ENCODE measurements around the gene ZC3H6. TPM values are rescaled to one million over a fixed set of nuclear protein-coding genes. Genes with fewer than 3 reads are reported as not detected.

ZC3H6 gene
- total and polyA plus RNA-seq, 2 of the 4 experiments (the other 2 are of a cell fraction), result 0.55 to 2.0 TPM

DNA sequence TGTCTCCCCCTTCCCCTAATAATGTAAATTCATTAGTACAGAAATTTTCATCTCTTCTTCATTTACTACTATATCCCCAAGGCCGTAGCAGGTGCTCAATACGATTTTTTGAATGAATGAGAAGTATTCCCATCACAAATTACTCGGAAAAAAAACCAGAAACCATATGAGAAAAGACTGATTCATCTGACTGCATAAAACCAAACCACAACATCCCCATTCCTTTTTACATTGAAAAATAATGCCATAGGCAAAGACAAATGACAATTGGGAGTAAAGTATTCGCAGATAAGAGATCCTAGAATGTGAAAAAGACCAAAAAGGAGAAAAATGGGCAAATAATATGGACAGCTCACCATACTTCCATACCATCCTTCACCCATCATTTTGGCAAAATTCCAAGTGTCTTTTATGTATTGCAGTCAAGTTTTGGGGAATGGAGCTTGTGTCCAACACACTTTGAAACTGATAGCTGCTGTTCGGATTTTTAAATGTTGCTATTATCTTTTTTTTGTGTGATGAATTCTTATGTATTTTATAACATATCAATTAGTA lies 22.1 kb upstream of the ZC3H6 start:
- H4K20me1 ChIP-seq (ENCODE audit: insufficient read depth, low read length), result no peaks in the 10 kb centered on the region
- H2BK120ac ChIP-seq (ENCODE audit: low read depth, low read length), result no peak overlapping the region
- dilution Hi-C loops (cut with HindIII; ENCODE audit: low sequenced_read_pairs, unreplicated experiment), result no loop called here
- WGBS, 2 experiments (ENCODE audit: extremely low coverage in 2 of 2, insufficient read length in 1 of 2), result no CpG with 5 or more reads among the region's 5 CpGs
- no peaks in the 10 kb centered on the region for H3K9me1 ChIP-seq (ENCODE audit: insufficient read depth, low read length)
- no peak overlapping the region for H3K56ac ChIP-seq (ENCODE audit: extremely low read depth, insufficient read depth, low read length)
- H2BK5ac ChIP-seq (ENCODE audit: low read depth, low read length, poor library complexity, severe bottlenecking), result no peak overlapping the region
- H2BK20ac ChIP-seq (ENCODE audit: low read depth, low read length), result no peak overlapping the region
- TF ChIP-seq RCOR1 (IDR thresholded peaks at IDR 0.05; ENCODE audit: insufficient replicate concordance, low read length), result no peak
- TF ChIP-seq RAD21 (IDR thresholded peaks at IDR 0.05; ENCODE audit: low read length), result no peak
- no peak for TF ChIP-seq NFE2L2 (IDR thresholded peaks at IDR 0.05; ENCODE audit: low read depth, low read length)
- TF ChIP-seq, protein P1, sequence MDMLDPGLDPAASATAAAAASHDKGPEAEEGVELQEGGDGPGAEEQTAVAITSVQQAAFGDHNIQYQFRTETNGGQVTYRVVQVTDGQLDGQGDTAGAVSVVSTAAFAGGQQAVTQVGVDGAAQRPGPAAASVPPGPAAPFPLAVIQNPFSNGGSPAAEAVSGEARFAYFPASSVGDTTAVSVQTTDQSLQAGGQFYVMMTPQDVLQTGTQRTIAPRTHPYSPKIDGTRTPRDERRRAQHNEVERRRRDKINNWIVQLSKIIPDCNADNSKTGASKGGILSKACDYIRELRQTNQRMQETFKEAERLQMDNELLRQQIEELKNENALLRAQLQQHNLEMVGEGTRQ (IDR thresholded peaks at IDR 0.05; ENCODE audit: low read depth, low read length), result no peak
- no peak for TF ChIP-seq CHD1 (IDR thresholded peaks at IDR 0.05; ENCODE audit: low read depth, low read length)
- TF ChIP-seq FOS (IDR thresholded peaks at IDR 0.05; ENCODE audit: low read depth, low read length), result no peak
- TF ChIP-seq BHLHE40 (IDR thresholded peaks at IDR 0.05; ENCODE audit: low read depth, low read length), result no peak
- TF ChIP-seq, protein P2, sequence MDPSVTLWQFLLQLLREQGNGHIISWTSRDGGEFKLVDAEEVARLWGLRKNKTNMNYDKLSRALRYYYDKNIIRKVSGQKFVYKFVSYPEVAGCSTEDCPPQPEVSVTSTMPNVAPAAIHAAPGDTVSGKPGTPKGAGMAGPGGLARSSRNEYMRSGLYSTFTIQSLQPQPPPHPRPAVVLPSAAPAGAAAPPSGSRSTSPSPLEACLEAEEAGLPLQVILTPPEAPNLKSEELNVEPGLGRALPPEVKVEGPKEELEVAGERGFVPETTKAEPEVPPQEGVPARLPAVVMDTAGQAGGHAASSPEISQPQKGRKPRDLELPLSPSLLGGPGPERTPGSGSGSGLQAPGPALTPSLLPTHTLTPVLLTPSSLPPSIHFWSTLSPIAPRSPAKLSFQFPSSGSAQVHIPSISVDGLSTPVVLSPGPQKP (IDR thresholded peaks at IDR 0.05; ENCODE audit: borderline replicate concordance, low read depth, low read length), result no peak
- H3K4me3 ChIP-seq (ENCODE audit: insufficient read depth, low read depth, low read length), result no peak overlapping the region
- no peak overlapping the region for H3K27ac ChIP-seq (ENCODE audit: insufficient read depth, low read length)
- in situ Hi-C loops (cut with MboI; ENCODE audit: low sequenced_read_pairs), result loop anchor here (25.0 kb wide), 1 partner anchor 184 kb away; the partner anchor contains the start of gene RGPD8
- H3K36me3 ChIP-seq (ENCODE audit: control insufficient read depth, insufficient read depth, low read length), result peaks cover 3% of the 10 kb centered on the region; the same call in 1 of the 2 replicates
- H3K18ac ChIP-seq (ENCODE audit: low read depth, low read length), result no peak overlapping the region
- no peak overlapping the region for H3K4ac ChIP-seq (ENCODE audit: low read depth, low read length)
- ChIA-PET POLR2A (ENCODE audit: unreplicated experiment) (no interaction called here), CTCF (no interaction called here)
- no peak overlapping the region for H3K23ac ChIP-seq (ENCODE audit: low read depth, low read length)
- no peak overlapping the region for H4K5ac ChIP-seq (ENCODE audit: low read depth, low read length)
- no peak overlapping the region for H4K8ac ChIP-seq (ENCODE audit: low read depth in 2 of 2, low read length in 2 of 2)
- H2BK15ac ChIP-seq (ENCODE audit: low read depth, low read length), result no peak overlapping the region
- H3K14ac ChIP-seq (replicated peaks; ENCODE audit: low read depth, low read length), result no peak overlapping the region
- H2AFZ ChIP-seq (replicated peaks; ENCODE audit: low read length, poor library complexity), result no peak overlapping the region
- H2AK9ac ChIP-seq (replicated peaks; ENCODE audit: low read depth, low read length, poor library complexity), result no peak overlapping the region
- DNase-seq (no peak), ATAC-seq (ENCODE audit: low read depth) (no peak)
- H3K9me3 ChIP-seq (ENCODE audit: control insufficient read depth, insufficient read depth, low read length), result no peaks in the 10 kb centered on the region
- H2AK5ac ChIP-seq (ENCODE audit: low read depth, low read length), result no peak overlapping the region
- no peaks in the 10 kb centered on the region for H3K27me3 ChIP-seq (ENCODE audit: control insufficient read depth, insufficient read depth, low read length)
- H3K4me2 ChIP-seq (ENCODE audit: low read depth, low read length), result no peak overlapping the region
- intact Hi-C loops (cut with micrococcal nuclease), result no loop called here
- no peaks in the 10 kb centered on the region for H3K4me1 ChIP-seq (ENCODE audit: control insufficient read depth, insufficient read depth, low read length)
- no peak overlapping the region for H4K91ac ChIP-seq (ENCODE audit: insufficient read depth, low read depth, low read length)
- no TSS peak for BruUV-seq (replicated peaks)
- H3K79me1 ChIP-seq (ENCODE audit: low read depth in 1 of 2, low read length in 2 of 2), result peaks cover 0 to 9% of the 10 kb centered on the region in 2 experiments; a peak in 2 of 4 replicates
- no peak overlapping the region for H3K9ac ChIP-seq (ENCODE audit: low read depth, low read length)

Measured in IMR-90 (cell line).